ENCODE measurements around the gene ADGRA1.

The ADGRA1 gene

GRCh38 chr10:133124357-133125211, 36.9 kb downstream of the ADGRA1 start:
- Histone ChIP-seq H3K9me3 (ENCODE audit: insufficient read depth, low read depth, low read length) (peaks cover 12% of the 10 kb centered on the region; the same call in 1 of the 2 replicates), H3K4me2 (ENCODE audit: low read depth, low read length, poor library complexity, severe bottlenecking) (no peak overlapping the region), H4K20me1 (ENCODE audit: insufficient read depth, low read length, poor library complexity, severe bottlenecking) (no peaks in the 10 kb centered on the region), H3K4me1 (ENCODE audit: insufficient read depth, low read length, poor library complexity, severe bottlenecking) (no peaks in the 10 kb centered on the region), H3K4me3 (ENCODE audit: low read length, poor library complexity, severe bottlenecking) (no peak overlapping the region), H3F3A (ENCODE audit: low read depth) (no peaks in the 10 kb centered on the region), H3K27me3 (ENCODE audit: insufficient read depth, low read length, poor library complexity, severe bottlenecking) (no peaks in the 10 kb centered on the region), H3K9me2 (replicated peaks; ENCODE audit: low read depth, low read length) (no peaks in the 10 kb centered on the region), H3K79me2 (ENCODE audit: insufficient read depth, low read length) (no peaks in the 10 kb centered on the region), H3K36me3 (ENCODE audit: insufficient read depth, low read length) (no peaks in the 10 kb centered on the region), H3K9ac (ENCODE audit: low read depth, low read length, poor library complexity, severe bottlenecking) (no peak overlapping the region), H2AFZ (ENCODE audit: low read length) (no peak overlapping the region)
- no peak for TF ChIP-seq CTCF (conservative IDR thresholded peaks at IDR 0.05; ENCODE audit: low read length)
- TF ChIP-seq EZH2phosphoT487 (IDR thresholded peaks at IDR 0.05; ENCODE audit: borderline replicate concordance) = no peak

DNA sequence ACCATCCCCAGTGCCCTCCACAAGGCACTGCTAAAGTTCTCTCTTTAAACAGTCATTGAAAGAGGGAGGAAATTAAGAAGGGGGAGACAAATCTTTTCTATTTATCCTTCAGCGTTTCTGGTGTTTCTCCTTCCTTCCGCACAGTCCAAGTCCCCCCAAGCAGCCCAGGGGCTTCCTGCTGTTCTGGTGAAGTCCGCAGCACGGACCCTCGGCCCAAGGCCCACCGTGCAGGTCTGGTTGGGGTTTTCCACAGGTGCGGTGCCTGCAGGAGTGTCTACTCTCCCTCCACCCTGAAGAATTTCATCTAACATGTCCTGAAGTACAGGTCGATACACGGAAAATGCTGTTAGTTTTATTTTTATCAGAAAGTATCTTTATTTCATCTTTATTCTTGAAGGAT, 38.2 kb downstream of the ADGRA1 start:
- no peaks in the 10 kb centered on the region for H4K20me1 ChIP-seq (ENCODE audit: insufficient read depth, low read length, poor library complexity, severe bottlenecking)
- H3K36me3 ChIP-seq (ENCODE audit: insufficient read depth, low read length) = no peaks in the 10 kb centered on the region
- no peak overlapping the region for H3K4me2 ChIP-seq (ENCODE audit: low read depth, low read length, poor library complexity, severe bottlenecking)
- peaks cover 11% of the 10 kb centered on the region; the same call in 1 of the 2 replicates for H3K9me3 ChIP-seq (ENCODE audit: insufficient read depth, low read depth, low read length)
- H3K9me2 ChIP-seq (replicated peaks; ENCODE audit: low read depth, low read length) = no peaks in the 10 kb centered on the region
- no peak overlapping the region for H3K4me3 ChIP-seq (ENCODE audit: low read length, poor library complexity, severe bottlenecking)
- no peak overlapping the region for H3K9ac ChIP-seq (ENCODE audit: low read depth, low read length, poor library complexity, severe bottlenecking)
- H3F3A ChIP-seq (ENCODE audit: low read depth) = no peaks in the 10 kb centered on the region
- H3K27me3 ChIP-seq (ENCODE audit: insufficient read depth, low read length, poor library complexity, severe bottlenecking) = no peaks in the 10 kb centered on the region
- TF ChIP-seq CTCF (conservative IDR thresholded peaks at IDR 0.05; ENCODE audit: low read length) = no peak
- no peaks in the 10 kb centered on the region for H3K79me2 ChIP-seq (ENCODE audit: insufficient read depth, low read length)
- H2AFZ ChIP-seq (ENCODE audit: low read length) = no peak overlapping the region
- H3K4me1 ChIP-seq (ENCODE audit: insufficient read depth, low read length, poor library complexity, severe bottlenecking) = no peaks in the 10 kb centered on the region

DNA sequence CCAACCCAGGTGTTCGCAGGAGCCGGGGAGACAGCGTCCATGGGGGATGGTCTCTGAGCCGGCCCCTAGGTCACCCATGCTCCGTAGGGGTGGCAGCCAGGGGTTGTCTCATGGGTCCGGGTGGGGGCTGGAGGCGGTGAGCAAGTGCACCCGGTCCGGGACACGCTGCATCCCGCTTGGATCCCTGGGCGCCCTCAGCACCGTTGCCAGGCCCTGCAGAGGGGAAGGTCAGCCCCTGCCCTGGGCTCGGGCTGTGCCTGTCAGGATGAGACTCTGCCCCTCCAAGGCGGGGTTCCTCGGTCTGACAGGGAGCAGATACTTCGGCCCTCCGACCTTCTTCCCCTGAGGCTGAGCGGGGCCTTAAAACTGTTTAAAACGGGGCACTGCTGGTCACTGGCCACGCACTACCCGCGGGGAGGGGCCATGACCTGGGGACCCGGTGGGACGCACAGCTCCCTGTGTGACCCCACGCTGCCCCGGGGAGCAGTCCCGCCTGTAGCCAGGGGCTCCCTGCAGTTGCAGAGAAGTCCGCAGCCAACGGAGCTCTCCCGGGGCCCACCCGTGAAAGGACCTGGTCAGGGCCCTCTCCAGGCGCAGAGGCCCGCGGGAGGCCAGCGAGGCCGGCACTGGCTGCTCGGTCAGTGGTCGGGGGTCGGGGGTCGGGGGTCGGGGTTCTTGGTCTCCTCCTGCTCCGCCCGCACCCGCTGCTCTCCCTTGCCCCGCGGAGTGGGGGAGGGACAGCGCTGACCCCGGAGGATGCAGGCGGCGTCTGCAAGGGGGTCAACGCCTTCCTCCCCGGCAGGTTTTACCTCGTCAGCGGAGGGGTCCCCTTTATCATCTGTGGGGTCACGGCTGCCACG, 38.9 kb downstream of the ADGRA1 start:
- TF ChIP-seq EZH2phosphoT487 (IDR thresholded peaks at IDR 0.05; ENCODE audit: borderline replicate concordance) (no peak), CTCF (conservative IDR thresholded peaks at IDR 0.05; ENCODE audit: low read length) (no peak)
- H3K4me2 ChIP-seq (ENCODE audit: low read depth, low read length, poor library complexity, severe bottlenecking) = no peak overlapping the region
- H3K4me3 ChIP-seq (ENCODE audit: low read length, poor library complexity, severe bottlenecking) = no peak overlapping the region
- H3K9me3 ChIP-seq (ENCODE audit: insufficient read depth, low read depth, low read length) = peaks cover 11% of the 10 kb centered on the region; the same call in 1 of the 2 replicates
- no peak overlapping the region for H3K9ac ChIP-seq (ENCODE audit: low read depth, low read length, poor library complexity, severe bottlenecking)
- no peaks in the 10 kb centered on the region for H3K9me2 ChIP-seq (replicated peaks; ENCODE audit: low read depth, low read length)
- H2AFZ ChIP-seq (ENCODE audit: low read length) = no peak overlapping the region
- no peaks in the 10 kb centered on the region for H3K27me3 ChIP-seq (ENCODE audit: insufficient read depth, low read length, poor library complexity, severe bottlenecking)
- no peaks in the 10 kb centered on the region for H3K79me2 ChIP-seq (ENCODE audit: insufficient read depth, low read length)
- H3K36me3 ChIP-seq (ENCODE audit: insufficient read depth, low read length) = no peaks in the 10 kb centered on the region
- H3F3A ChIP-seq (ENCODE audit: low read depth) = no peaks in the 10 kb centered on the region
- no peaks in the 10 kb centered on the region for H3K4me1 ChIP-seq (ENCODE audit: insufficient read depth, low read length, poor library complexity, severe bottlenecking)
- no peaks in the 10 kb centered on the region for H4K20me1 ChIP-seq (ENCODE audit: insufficient read depth, low read length, poor library complexity, severe bottlenecking)
